ENCODE data around the gene COL15A1. TPM values are rescaled to one million over a fixed set of nuclear protein-coding genes. Genes with fewer than 3 reads are reported as not detected.
"Not testable (repeated sequence)": the region's sequence is repeated elsewhere in the genome, so short reads cannot be mapped to it uniquely, and the experiment has no call there.

The COL15A1 gene
- total RNA-seq, 1 experiment from 2014 or later: not detected

DNA sequence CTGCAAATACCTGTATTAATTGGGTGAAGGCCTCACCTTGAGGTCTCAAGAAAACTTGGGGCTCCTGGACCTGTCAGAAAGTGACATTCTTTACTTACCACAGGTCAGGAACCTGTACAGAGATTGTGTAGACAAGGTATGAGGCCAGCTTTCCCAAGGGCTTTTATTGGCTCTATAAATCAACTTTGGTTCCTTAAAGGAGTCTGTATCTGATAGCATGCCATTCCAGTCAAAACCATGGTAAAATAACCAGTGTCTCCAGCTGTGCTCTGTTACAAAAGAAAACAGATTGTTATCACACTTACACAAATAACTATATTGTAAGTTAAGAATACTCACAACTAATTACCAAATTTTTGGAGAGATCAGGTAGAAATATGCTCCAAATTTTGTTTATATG is 64.5 kb downstream of the COL15A1 start:
- no peak overlapping the region for H3K14ac ChIP-seq (ENCODE audit: insufficient read depth, low read length)
- H3K23me2 ChIP-seq (ENCODE audit: insufficient read length, low read depth, low read length, poor library complexity, severe bottlenecking): no peaks in the 10 kb centered on the region
- no peaks in the 10 kb centered on the region for H3K79me1 ChIP-seq (ENCODE audit: insufficient read depth, low read depth, low read length, poor library complexity, severe bottlenecking)
- DNase-seq: no peak
- H4K5ac ChIP-seq (ENCODE audit: insufficient read length, low read depth, low read length): no peak overlapping the region
- H3T11ph ChIP-seq (ENCODE audit: low read length): no peak overlapping the region
- H3K4ac ChIP-seq (ENCODE audit: low read depth, low read length): no peak overlapping the region
- no peak overlapping the region for H3K4me2 ChIP-seq (ENCODE audit: insufficient read depth, insufficient read length, low read length)
- no peak overlapping the region for H3K27ac ChIP-seq (ENCODE audit: insufficient read length, low read depth, low read length)
- no peak overlapping the region for H4K91ac ChIP-seq (ENCODE audit: insufficient read length, low read depth, low read length)
- H3K79me2 ChIP-seq (ENCODE audit: insufficient read depth, low read length): no peaks in the 10 kb centered on the region
- no peak overlapping the region for H2BK12ac ChIP-seq (ENCODE audit: insufficient read length, low read depth, low read length)
- H3K23ac ChIP-seq (ENCODE audit: insufficient read length, low read depth, low read length): no peak overlapping the region
- no peak overlapping the region for H2BK20ac ChIP-seq (ENCODE audit: low read depth, low read length, poor library complexity, severe bottlenecking)
- H3K9ac ChIP-seq (ENCODE audit: extremely low read depth, insufficient read length, low read length): no peak overlapping the region
- H4K8ac ChIP-seq (replicated peaks; ENCODE audit: insufficient read length, low read depth, low read length): no peak overlapping the region
- peaks cover 8% of the 10 kb centered on the region for H3K9me3 ChIP-seq (ENCODE audit: control insufficient read depth, low read depth, low read length)
- Mint-ChIP-seq H3K27ac (no peak overlapping the region), H3K36me3 (ENCODE audit: insufficient read depth in 1 of 3, low read depth in 3 of 3) (peaks cover 7 to 23% (median 13%) of the 10 kb centered on the region in 3 experiments; a peak in 6 of 7 replicates), H3K4me3 (no peak overlapping the region), H3K27me3 (ENCODE audit: low read depth) (peaks cover 1% of the 10 kb centered on the region), H3K4me1 (no peaks in the 10 kb centered on the region), H3K9me3 (peaks cover 44 to 53% of the 10 kb centered on the region in 2 experiments)
- H4K20me1 ChIP-seq (ENCODE audit: control insufficient read depth, insufficient read depth, insufficient read length): no peaks in the 10 kb centered on the region
- no peaks in the 10 kb centered on the region for H3K27me3 ChIP-seq (ENCODE audit: insufficient read depth, low read length)
- TF ChIP-seq, protein P1, sequence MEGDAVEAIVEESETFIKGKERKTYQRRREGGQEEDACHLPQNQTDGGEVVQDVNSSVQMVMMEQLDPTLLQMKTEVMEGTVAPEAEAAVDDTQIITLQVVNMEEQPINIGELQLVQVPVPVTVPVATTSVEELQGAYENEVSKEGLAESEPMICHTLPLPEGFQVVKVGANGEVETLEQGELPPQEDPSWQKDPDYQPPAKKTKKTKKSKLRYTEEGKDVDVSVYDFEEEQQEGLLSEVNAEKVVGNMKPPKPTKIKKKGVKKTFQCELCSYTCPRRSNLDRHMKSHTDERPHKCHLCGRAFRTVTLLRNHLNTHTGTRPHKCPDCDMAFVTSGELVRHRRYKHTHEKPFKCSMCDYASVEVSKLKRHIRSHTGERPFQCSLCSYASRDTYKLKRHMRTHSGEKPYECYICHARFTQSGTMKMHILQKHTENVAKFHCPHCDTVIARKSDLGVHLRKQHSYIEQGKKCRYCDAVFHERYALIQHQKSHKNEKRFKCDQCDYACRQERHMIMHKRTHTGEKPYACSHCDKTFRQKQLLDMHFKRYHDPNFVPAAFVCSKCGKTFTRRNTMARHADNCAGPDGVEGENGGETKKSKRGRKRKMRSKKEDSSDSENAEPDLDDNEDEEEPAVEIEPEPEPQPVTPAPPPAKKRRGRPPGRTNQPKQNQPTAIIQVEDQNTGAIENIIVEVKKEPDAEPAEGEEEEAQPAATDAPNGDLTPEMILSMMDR (conservative IDR thresholded peaks at IDR 0.05): no peak
- H3K18ac ChIP-seq (ENCODE audit: insufficient read length, low read depth, low read length): no peak overlapping the region
- no peak overlapping the region for H2BK15ac ChIP-seq (ENCODE audit: low read depth, low read length)
- H2BK5ac ChIP-seq (ENCODE audit: insufficient read length, low read length): no peak overlapping the region
- H3K56ac ChIP-seq (ENCODE audit: insufficient read length, low read depth, low read length): no peak overlapping the region
- H2AK5ac ChIP-seq (ENCODE audit: insufficient read length, low read length): no peak overlapping the region
- no peaks in the 10 kb centered on the region for H3K4me1 ChIP-seq (ENCODE audit: insufficient read depth, low read length)
- H2BK120ac ChIP-seq (ENCODE audit: low read depth, low read length, poor library complexity, severe bottlenecking): no peak overlapping the region
- H2AFZ ChIP-seq (ENCODE audit: low read length): no peak overlapping the region

DNA sequence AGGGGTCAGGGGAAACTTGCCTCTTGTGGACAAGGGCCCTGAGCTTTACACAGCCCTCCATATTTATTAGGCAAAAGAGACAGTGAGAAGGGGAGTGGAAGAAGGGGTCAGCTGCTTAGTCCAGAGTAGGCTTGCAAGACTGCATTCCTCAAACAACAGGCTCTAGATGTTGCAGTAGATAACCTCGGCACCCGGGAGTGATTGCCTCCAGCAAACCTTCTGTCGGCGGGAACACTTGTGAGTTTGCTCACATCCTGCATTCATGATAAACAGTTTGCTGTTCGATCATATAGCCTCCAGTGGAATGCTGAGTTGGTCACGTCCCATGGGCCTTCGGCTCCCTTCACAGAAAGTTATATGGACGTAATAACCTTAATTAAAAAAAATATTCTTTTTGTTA is 66.7 kb downstream of the COL15A1 start:
- not testable (repeated sequence) for H3K9me3 ChIP-seq (ENCODE audit: control insufficient read depth, low read depth, low read length); H3K14ac ChIP-seq (ENCODE audit: insufficient read depth, low read length); H4K8ac ChIP-seq (replicated peaks; ENCODE audit: insufficient read length, low read depth, low read length); H2AK5ac ChIP-seq (ENCODE audit: insufficient read length, low read length); H3K27ac Mint-ChIP-seq; H3K27ac ChIP-seq (ENCODE audit: insufficient read length, low read depth, low read length); H2BK120ac ChIP-seq (ENCODE audit: low read depth, low read length, poor library complexity, severe bottlenecking); H3K4me1 Mint-ChIP-seq; H3K4me2 ChIP-seq (ENCODE audit: insufficient read depth, insufficient read length, low read length); H4K20me1 ChIP-seq (ENCODE audit: control insufficient read depth, insufficient read depth, insufficient read length); H2BK20ac ChIP-seq (ENCODE audit: low read depth, low read length, poor library complexity, severe bottlenecking); H3K9ac ChIP-seq (ENCODE audit: extremely low read depth, insufficient read length, low read length); H3K56ac ChIP-seq (ENCODE audit: insufficient read length, low read depth, low read length); H3K4me1 ChIP-seq (ENCODE audit: insufficient read depth, low read length); H3K23ac ChIP-seq (ENCODE audit: insufficient read length, low read depth, low read length); H2BK15ac ChIP-seq (ENCODE audit: low read depth, low read length); H4K5ac ChIP-seq (ENCODE audit: insufficient read length, low read depth, low read length); H2BK12ac ChIP-seq (ENCODE audit: insufficient read length, low read depth, low read length); H2BK5ac ChIP-seq (ENCODE audit: insufficient read length, low read length); H3K18ac ChIP-seq (ENCODE audit: insufficient read length, low read depth, low read length); H3T11ph ChIP-seq (ENCODE audit: low read length); H3K4me3 Mint-ChIP-seq; H3K27me3 ChIP-seq (ENCODE audit: insufficient read depth, low read length); H2AFZ ChIP-seq (ENCODE audit: low read length); H4K91ac ChIP-seq (ENCODE audit: insufficient read length, low read depth, low read length); DNase-seq; H3K23me2 ChIP-seq (ENCODE audit: insufficient read length, low read depth, low read length, poor library complexity, severe bottlenecking); H3K79me1 ChIP-seq (ENCODE audit: insufficient read depth, low read depth, low read length, poor library complexity, severe bottlenecking); H3K79me2 ChIP-seq (ENCODE audit: insufficient read depth, low read length); H3K27me3 Mint-ChIP-seq (ENCODE audit: low read depth); H3K4ac ChIP-seq (ENCODE audit: low read depth, low read length)
- peaks cover 43 to 57% of the 10 kb centered on the region in 2 experiments for H3K9me3 Mint-ChIP-seq
- H3K36me3 Mint-ChIP-seq (ENCODE audit: insufficient read depth in 1 of 3, low read depth in 3 of 3): peaks cover 7 to 23% (median 13%) of the 10 kb centered on the region in 3 experiments; a peak in 6 of 7 replicates
- no CpG with 5 or more reads among the region's 8 CpGs for WGBS (ENCODE audit: extremely low coverage, insufficient read length, low lambda C conversion rate)
